HG03575 (cell line): ENCODE measurements around the gene CREB1.

Source experiments
- ATAC-seq: cut with Tn5 transposase; IDR thresholded peaks from one replicate; pipeline ENCODE4 v1.9.1; 2021; ENCODE audit not compliant: unreplicated experiment, insufficient number of reproducible peaks, low FRiP score; ENCODE audit errors: extremely low read depth

The CREB1 gene

GRCh38 chr2:207502577-207503198 lies 27.1 kb upstream of the CREB1 start:
- no peak for ATAC-seq

- ATAC-seq: no peak
Observed at GRCh38 chr2:207503234-207503633, 26.5 kb upstream of the CREB1 start.

GRCh38 chr2:207504513-207505170 lies 25.1 kb upstream of the CREB1 start:
- no peak for ATAC-seq

GRCh38 chr2:207505171-207505570 lies 24.6 kb upstream of the CREB1 start:
- no peak for ATAC-seq

GRCh38 chr2:207505728-207506127 lies 24.0 kb upstream of the CREB1 start:
- no peak for ATAC-seq

GRCh38 chr2:207506426-207506825 lies 23.3 kb upstream of the CREB1 start:
- ATAC-seq: no peak

GRCh38 chr2:207510148-207510547 lies 19.6 kb upstream of the CREB1 start:
- no peak for ATAC-seq

GRCh38 chr2:207511851-207512250 lies 17.9 kb upstream of the CREB1 start:
- ATAC-seq: no peak

GRCh38 chr2:207512356-207512755 lies 17.4 kb upstream of the CREB1 start:
- no peak for ATAC-seq

- ATAC-seq: no peak
Observed at GRCh38 chr2:207513551-207514257, 16.1 kb upstream of the CREB1 start.

GRCh38 chr2:207514451-207514850 lies 15.3 kb upstream of the CREB1 start:
- no peak for ATAC-seq

- ATAC-seq: no peak
Observed at GRCh38 chr2:207515671-207516070, 14.1 kb upstream of the CREB1 start.

GRCh38 chr2:207516206-207516605 lies 13.6 kb upstream of the CREB1 start:
- ATAC-seq: no peak

GRCh38 chr2:207523005-207523404 lies 6.8 kb upstream of the CREB1 start:
- no peak for ATAC-seq

GRCh38 chr2:207525296-207525695 lies 4.5 kb upstream of the CREB1 start:
- no peak for ATAC-seq

- no peak for ATAC-seq
Observed at GRCh38 chr2:207528980-207529329, 807 bp upstream of the CREB1 start.

- no peak for ATAC-seq
Observed at GRCh38 chr2:207530160-207531031, 634 bp downstream of the CREB1 start.

- no peak for ATAC-seq
Observed at GRCh38 chr2:207531032-207531952, 1.5 kb downstream of the CREB1 start.

GRCh38 chr2:207532676-207533075 lies 2.9 kb downstream of the CREB1 start:
- no peak for ATAC-seq
